AG04449 (cell line): Measurements from ENCODE around the gene SLC7A6.

Experiments
- CTCF ChIA-PET: fragments of 350-600 bp; formaldehyde crosslinking; extraction: SDS; loops from one replicate; lab custom pipeline; 2021; ENCODE audit warnings: antibody characterized with exemption; lab: Yijun Ruan, JAX
- POLR2A ChIA-PET: fragments of 400-600, 350-600 bp; formaldehyde crosslinking; extraction: SDS; loops from one replicate; lab custom pipeline; 2020; ENCODE audit warnings: antibody characterized with exemption, inconsistent platforms; lab: Yijun Ruan, JAX
- DNase-seq: peaks from one replicate; pipeline ENCODE4 v3.0.0-alpha.2; 2010; ENCODE audit warnings: low read depth, low spot score
- H3K4me3 ChIP-seq: 2 replicates; pipeline ENCODE4 v1.5.1; 2011; ENCODE audit warnings: low read depth, mild to moderate bottlenecking, control low read depth, low read length
- CTCF ChIP-seq: IDR thresholded peaks from one replicate; pipeline ENCODE4 v1.5.1; 2011; ENCODE audit warnings: mild to moderate bottlenecking, moderate library complexity, low read length, control low read depth, inconsistent platforms; ENCODE audit not compliant: insufficient read depth; ENCODE audit errors: missing control alignments

SLC7A6 gene

GRCh38 chr16:68272507-68273209 is 8.3 kb downstream of the SLC7A6 start:
- ChIA-PET POLR2A (interaction anchor here (1.1 to 1.2 kb wide), 2 partner anchors 9 to 10 kb away, joined by 3 to 4 read pairs; partner anchors contain the start of gene SLC7A6), CTCF (interaction anchor here (1.4 to 14.7 kb wide), 4 partner anchors 10 to 57 kb away, joined by 3 to 126 read pairs (median 11); partner anchors contain the start of gene SLC7A6)
- TF ChIP-seq CTCF, result no peak
- H3K4me3 ChIP-seq, result no peak overlapping the region
- DNase-seq, result no peak

GRCh38 chr16:68273459-68273858 is 9.1 kb downstream of the SLC7A6 start:
- POLR2A ChIA-PET, result interaction anchor here (1.1 to 1.2 kb wide), 2 partner anchors 9 kb away, joined by 3 to 4 read pairs; partner anchors contain the start of gene SLC7A6
- TF ChIP-seq CTCF, result no peak
- no peak overlapping the region for H3K4me3 ChIP-seq
- no peak for DNase-seq
- CTCF ChIA-PET, result interaction anchor here (1.4 to 14.7 kb wide), 3 partner anchors 11 to 56 kb away, joined by 3 to 126 read pairs (median 19); partner anchors contain the start of gene SLC7A6

- POLR2A ChIA-PET, result interaction anchor here (0.5 kb wide), 1 partner anchor 108 kb away, joined by 3 read pairs; no protein-coding TSS in a partner anchor
- H3K4me3 ChIP-seq, result no peak overlapping the region
- DNase-seq, result no peak
- CTCF ChIA-PET, result interaction anchor here (0.7 to 14.7 kb wide), 4 partner anchors 12 to 45 kb away, joined by 3 to 126 read pairs (median 4); partner anchors contain the start of gene SLC7A6
- TF ChIP-seq CTCF, result no peak
These were observed 9.6 kb downstream of the SLC7A6 start for GRCh38 chr16:68273896-68274295.

- no peak for TF ChIP-seq CTCF
- DNase-seq, result no peak
- ChIA-PET CTCF (interaction anchor here (0.7 to 14.7 kb wide), 4 partner anchors 11 to 46 kb away, joined by 3 to 126 read pairs (median 4); partner anchors contain the start of gene SLC7A6), POLR2A (interaction anchor here (0.5 kb wide), 1 partner anchor 109 kb away, joined by 3 read pairs; no protein-coding TSS in a partner anchor)
- no peak overlapping the region for H3K4me3 ChIP-seq
These were observed 10.1 kb downstream of the SLC7A6 start for GRCh38 chr16:68274441-68274840.

- POLR2A ChIA-PET, result no interaction called here
- no peak for TF ChIP-seq CTCF
- CTCF ChIA-PET, result interaction anchor here (0.7 to 14.7 kb wide), 4 partner anchors 12 to 52 kb away, joined by 3 to 126 read pairs (median 3); partner anchors contain the start of gene SLC7A6
- no peak overlapping the region for H3K4me3 ChIP-seq
- DNase-seq, result no peak
These were observed 11.4 kb downstream of the SLC7A6 start for GRCh38 chr16:68275611-68276191.
